Peyer's patch (tissue), 4 donors: Measurements from ENCODE around the gene ALDH1L1.

Source experiments
- CTCF ChIP-seq, 6 experiments: fragments of 450-650 bp in 4 of 6; fragments of 200-600 bp in 2 of 6; sonication (generic) in 1 of 6; IDR thresholded peaks; one replicate each; pipeline ENCODE4 v1.5.1; 2017 to 2019; ENCODE audit warnings: antibody characterized with exemption in 6 of 6, mild to moderate bottlenecking in 3 of 6, moderate library complexity in 1 of 6
- POLR2A ChIP-seq, 2 donors: fragments of 450-650 bp; IDR thresholded peaks; one replicate each; pipeline ENCODE4 v1.5.1; 2017; ENCODE audit warnings: antibody characterized with exemption in 2 of 2, mild to moderate bottlenecking in 2 of 2, moderate library complexity in 2 of 2

- TF ChIP-seq CTCF (IDR thresholded peaks at IDR 0.05) = no peak
- TF ChIP-seq POLR2A (IDR thresholded peaks at IDR 0.05) = no peak
These were observed 61.2 kb downstream of the ALDH1L1 start for GRCh38 chr3:126119008-126119675.
